Ishikawa (cell line): Measurements from ENCODE around the gene CMPK2.

Source experiments
- CEBPB ChIP-seq: IDR thresholded peaks from 2 replicates; pipeline ENCODE4 v1.6.1; 2012
- CREB1 ChIP-seq: IDR thresholded peaks from 2 replicates; pipeline ENCODE4 v1.6.1; 2012; ENCODE audit warnings: low read depth
- EGR1 ChIP-seq: IDR thresholded peaks from 2 replicates; pipeline ENCODE4 v1.6.1; 2012
- EP300 ChIP-seq: IDR thresholded peaks from 2 replicates; pipeline ENCODE4 v1.6.1; 2012; ENCODE audit warnings: borderline replicate concordance
- FOXM1 ChIP-seq: IDR thresholded peaks from 2 replicates; pipeline ENCODE4 v1.6.1; 2012; ENCODE audit warnings: low read depth, borderline replicate concordance
- NFIC ChIP-seq: IDR thresholded peaks from 2 replicates; pipeline ENCODE4 v1.6.1; 2012
- RAD21 ChIP-seq: IDR thresholded peaks from 2 replicates; pipeline ENCODE4 v1.6.1; 2012; ENCODE audit warnings: low read depth
- REST ChIP-seq: IDR thresholded peaks from 2 replicates; pipeline ENCODE4 v1.6.1; 2012; ENCODE audit warnings: low read depth, mild to moderate bottlenecking
- TAF1 ChIP-seq: IDR thresholded peaks from 2 replicates; pipeline ENCODE4 v1.6.1; 2012; ENCODE audit warnings: low read depth, mild to moderate bottlenecking
- TCF12 ChIP-seq: IDR thresholded peaks from 2 replicates; pipeline ENCODE4 v1.6.1; 2012; ENCODE audit warnings: low read depth
- TEAD4 ChIP-seq: IDR thresholded peaks from 2 replicates; pipeline ENCODE4 v1.6.1; 2012
- USF1 ChIP-seq: IDR thresholded peaks from 2 replicates; pipeline ENCODE4 v1.6.1; 2012
- YY1 ChIP-seq: IDR thresholded peaks from 2 replicates; pipeline ENCODE4 v1.6.1; 2012; ENCODE audit warnings: low read depth
- ZBTB7A ChIP-seq: IDR thresholded peaks from 2 replicates; pipeline ENCODE4 v1.6.1; 2012; ENCODE audit warnings: low read depth
- TF ChIP-seq, protein P1 (sequence below): IDR thresholded peaks from 2 replicates; pipeline ENCODE4 v1.6.1; 2012

CMPK2 gene

GRCh38 chr2:6818012-6818411 is 47.7 kb downstream of the CMPK2 start:
- TF ChIP-seq YY1 (no peak), TEAD4 (no peak), REST (no peak), TCF12 (no peak), CEBPB (no peak), NFIC (no peak), EP300 (no peak), USF1 (no peak), RAD21 (no peak), TAF1 (no peak)

DNA sequence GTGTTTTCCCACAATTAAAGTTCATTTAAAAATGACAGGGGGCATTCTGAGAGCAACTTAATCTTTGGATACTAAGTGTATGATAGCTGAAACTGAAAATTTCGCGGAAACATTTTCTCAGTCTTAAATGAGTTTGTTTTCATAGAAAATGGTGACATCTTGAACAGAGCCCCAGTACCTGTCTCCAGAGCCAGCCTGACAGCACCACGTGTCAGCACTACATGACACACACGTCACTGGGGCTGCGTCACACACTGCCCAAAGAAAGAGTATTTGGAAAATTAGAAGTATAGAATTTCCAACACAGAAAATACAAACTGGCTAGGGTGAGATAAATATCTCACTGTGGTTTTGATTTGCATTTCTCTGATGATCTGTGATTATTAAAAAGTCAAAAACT is 50.8 kb downstream of the CMPK2 start:
- TF ChIP-seq RAD21 (no peak), USF1 (no peak), YY1 (no peak), CEBPB (no peak)

GRCh38 chr2:6814312-6814711 is 51.4 kb downstream of the CMPK2 start:
- TF ChIP-seq EP300 (no peak), CEBPB (no peak), EGR1 (no peak), USF1 (no peak), TCF12 (no peak), YY1 (no peak), TAF1 (no peak), ZBTB7A (no peak), FOXM1 (no peak), RAD21 (no peak), NFIC (no peak), REST (no peak)
- TF ChIP-seq, protein P1, sequence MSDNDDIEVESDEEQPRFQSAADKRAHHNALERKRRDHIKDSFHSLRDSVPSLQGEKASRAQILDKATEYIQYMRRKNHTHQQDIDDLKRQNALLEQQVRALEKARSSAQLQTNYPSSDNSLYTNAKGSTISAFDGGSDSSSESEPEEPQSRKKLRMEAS, result no peak

- no peak for TF ChIP-seq ZBTB7A
- TF ChIP-seq TCF12, result no peak
- no peak for TF ChIP-seq RAD21
- no peak for TF ChIP-seq YY1
- no peak for TF ChIP-seq TAF1
- TF ChIP-seq NFIC, result no peak
- no peak for TF ChIP-seq EGR1
- no peak for TF ChIP-seq USF1
- TF ChIP-seq TEAD4, result no peak
- no peak for TF ChIP-seq CREB1
- no peak for TF ChIP-seq FOXM1
- TF ChIP-seq, protein P1, result no peak
Observed at GRCh38 chr2:6813573-6813972, 52.1 kb downstream of the CMPK2 start.

- TF ChIP-seq EP300 (no peak), YY1 (no peak), ZBTB7A (no peak), REST (no peak), EGR1 (no peak), CEBPB (no peak), USF1 (no peak)
Observed at GRCh38 chr2:6812857-6813530, 52.7 kb downstream of the CMPK2 start.
